G401.6 (cell line): ENCODE measurements around the gene DENND2A.
"Not testable (repeated sequence)": the region's sequence is repeated elsewhere in the genome, so short reads cannot be mapped to it uniquely, and the experiment has no call there.

ENCODE experiments used
- FAIRE-seq: peaks from 2 replicates; lab custom pipeline; 2012; peaks lifted over from hg19 to GRCh38; lab: Jason Lieb, UNC

Gene DENND2A

GRCh38 chr7:140497807-140498206 is 142.8 kb downstream of the DENND2A start:
- FAIRE-seq: not testable (repeated sequence)

- no peak for FAIRE-seq
Measured at GRCh38 chr7:140497241-140497769, 143.3 kb downstream of the DENND2A start.

GRCh38 chr7:140495514-140496097 is 145.0 kb downstream of the DENND2A start:
- FAIRE-seq: no peak

GRCh38 chr7:140494867-140495266 is 145.7 kb downstream of the DENND2A start:
- no peak for FAIRE-seq

GRCh38 chr7:140489026-140489359 is 151.6 kb downstream of the DENND2A start:
- no peak for FAIRE-seq

GRCh38 chr7:140485500-140486265 is 154.9 kb downstream of the DENND2A start:
- FAIRE-seq: no peak

GRCh38 chr7:140484951-140485499 is 155.6 kb downstream of the DENND2A start:
- FAIRE-seq: no peak

GRCh38 chr7:140484479-140484878 is 156.1 kb downstream of the DENND2A start:
- FAIRE-seq: no peak

- no peak for FAIRE-seq
Measured at GRCh38 chr7:140479739-140480084, 160.9 kb downstream of the DENND2A start.

GRCh38 chr7:140479062-140479738 is 161.4 kb downstream of the DENND2A start, which contains the start of gene MKRN1:
Gene MKRN1 (minus strand): TSS chr7:140479505. CDS start chr7:140479344, 161 bp downstream.
- peak; percentile 94 for FAIRE-seq

GRCh38 chr7:140478246-140479061 is 162.2 kb downstream of the DENND2A start:
- no peak for FAIRE-seq

GRCh38 chr7:140476698-140477261 is 163.8 kb downstream of the DENND2A start:
- no peak for FAIRE-seq

- peak; percentile 92 for FAIRE-seq
Measured at GRCh38 chr7:140475747-140476333, 164.8 kb downstream of the DENND2A start.
